Spleen (tissue), 7 donors: ENCODE data around the gene AGFG1.

Experiments used
- POLR2A ChIP-seq, 3 donors: fragments of 450-650 bp; IDR thresholded peaks; one replicate each; pipeline ENCODE4 v1.5.1; 2017; ENCODE audit warnings: antibody characterized with exemption in 3 of 3, mild to moderate bottlenecking in 1 of 3
- POLR2AphosphoS5 ChIP-seq, 3 donors: sonication (generic); formaldehyde crosslinking; IDR thresholded peaks; one replicate each; pipeline ENCODE4 v1.5.1; 2017; ENCODE audit warnings: antibody characterized with exemption in 3 of 3
- TF ChIP-seq, protein P1 (sequence below), 11 experiments: fragments of 200-600 bp in 7 of 11; fragments of 450-650 bp in 4 of 11; sonication (generic) in 4 of 11; IDR thresholded peaks in 8 of 11; conservative IDR thresholded peaks in 3 of 11; 1 replicate in 7 of 11; 2 replicates in 4 of 11; pipeline versions ENCODE4 v1.4.0 to v1.8.0; 2016 to 2021; ENCODE audit warnings: antibody characterized with exemption in 11 of 11, inconsistent platforms in 4 of 11, mild to moderate bottlenecking in 1 of 11
- donor health status: DM: no; HTN: no; CAD: no; lungs with moderate emphysema.
- donor health status: DM: no; HTN: no; CAD: no.
- donor health status: DM: no; HTN: no; CAD: no.

DNA sequence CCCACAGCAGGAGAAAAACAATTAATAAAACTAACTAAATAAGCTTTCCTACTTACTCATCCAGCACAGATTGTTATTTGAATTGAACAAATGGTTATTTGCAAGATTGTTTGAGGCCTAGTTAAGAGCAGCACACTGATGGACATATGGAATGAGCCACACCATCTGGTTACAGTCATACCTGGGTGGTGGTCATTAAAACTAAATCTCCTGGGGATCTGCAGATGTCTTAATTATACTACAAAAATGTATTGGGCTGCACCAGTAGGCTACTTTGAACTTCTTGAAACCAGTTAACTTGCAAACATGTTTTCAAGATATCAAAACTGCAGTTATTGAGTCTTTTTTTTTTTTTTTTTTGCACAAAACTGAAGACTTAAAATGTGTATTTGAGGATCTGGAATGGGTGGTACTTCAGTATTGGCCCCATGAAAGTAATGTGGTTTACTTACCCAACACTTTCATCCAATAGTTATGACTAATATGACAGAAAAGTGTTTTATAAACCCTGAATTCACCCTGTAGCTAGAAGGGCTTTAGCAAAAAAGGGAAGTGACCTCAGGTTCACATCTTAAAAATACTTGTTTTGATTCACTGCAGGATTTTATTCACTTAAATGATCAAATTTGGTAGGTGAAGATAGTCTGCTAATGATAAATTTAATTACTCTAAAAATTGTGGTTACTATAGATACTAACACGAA lies 10.8 kb downstream of the AGFG1 start:
- TF ChIP-seq, protein P1, sequence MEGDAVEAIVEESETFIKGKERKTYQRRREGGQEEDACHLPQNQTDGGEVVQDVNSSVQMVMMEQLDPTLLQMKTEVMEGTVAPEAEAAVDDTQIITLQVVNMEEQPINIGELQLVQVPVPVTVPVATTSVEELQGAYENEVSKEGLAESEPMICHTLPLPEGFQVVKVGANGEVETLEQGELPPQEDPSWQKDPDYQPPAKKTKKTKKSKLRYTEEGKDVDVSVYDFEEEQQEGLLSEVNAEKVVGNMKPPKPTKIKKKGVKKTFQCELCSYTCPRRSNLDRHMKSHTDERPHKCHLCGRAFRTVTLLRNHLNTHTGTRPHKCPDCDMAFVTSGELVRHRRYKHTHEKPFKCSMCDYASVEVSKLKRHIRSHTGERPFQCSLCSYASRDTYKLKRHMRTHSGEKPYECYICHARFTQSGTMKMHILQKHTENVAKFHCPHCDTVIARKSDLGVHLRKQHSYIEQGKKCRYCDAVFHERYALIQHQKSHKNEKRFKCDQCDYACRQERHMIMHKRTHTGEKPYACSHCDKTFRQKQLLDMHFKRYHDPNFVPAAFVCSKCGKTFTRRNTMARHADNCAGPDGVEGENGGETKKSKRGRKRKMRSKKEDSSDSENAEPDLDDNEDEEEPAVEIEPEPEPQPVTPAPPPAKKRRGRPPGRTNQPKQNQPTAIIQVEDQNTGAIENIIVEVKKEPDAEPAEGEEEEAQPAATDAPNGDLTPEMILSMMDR (IDR thresholded peaks at IDR 0.05 in 8 of 11, conservative IDR thresholded peaks at IDR 0.05 in 3 of 11), result no peak
- TF ChIP-seq POLR2A (IDR thresholded peaks at IDR 0.05) (no peak), POLR2AphosphoS5 (IDR thresholded peaks at IDR 0.05) (no peak)
